NT2/D1 (cell line): Measurements from ENCODE around the gene RANBP1.

Experiments used
- SUZ12 ChIP-seq: IDR thresholded peaks from 2 replicates; pipeline ENCODE4 v1.6.1; 2011; ENCODE audit not compliant: insufficient read length, insufficient read depth; ENCODE audit errors: extremely low read depth
- YY1 ChIP-seq: IDR thresholded peaks from 2 replicates; pipeline ENCODE4 v1.6.1; 2011; ENCODE audit not compliant: insufficient read length, insufficient read depth
- ZNF274 ChIP-seq: IDR thresholded peaks from 2 replicates; pipeline ENCODE4 v1.6.1; 2011; ENCODE audit warnings: mild to moderate bottlenecking, low read depth, low read length

DNA sequence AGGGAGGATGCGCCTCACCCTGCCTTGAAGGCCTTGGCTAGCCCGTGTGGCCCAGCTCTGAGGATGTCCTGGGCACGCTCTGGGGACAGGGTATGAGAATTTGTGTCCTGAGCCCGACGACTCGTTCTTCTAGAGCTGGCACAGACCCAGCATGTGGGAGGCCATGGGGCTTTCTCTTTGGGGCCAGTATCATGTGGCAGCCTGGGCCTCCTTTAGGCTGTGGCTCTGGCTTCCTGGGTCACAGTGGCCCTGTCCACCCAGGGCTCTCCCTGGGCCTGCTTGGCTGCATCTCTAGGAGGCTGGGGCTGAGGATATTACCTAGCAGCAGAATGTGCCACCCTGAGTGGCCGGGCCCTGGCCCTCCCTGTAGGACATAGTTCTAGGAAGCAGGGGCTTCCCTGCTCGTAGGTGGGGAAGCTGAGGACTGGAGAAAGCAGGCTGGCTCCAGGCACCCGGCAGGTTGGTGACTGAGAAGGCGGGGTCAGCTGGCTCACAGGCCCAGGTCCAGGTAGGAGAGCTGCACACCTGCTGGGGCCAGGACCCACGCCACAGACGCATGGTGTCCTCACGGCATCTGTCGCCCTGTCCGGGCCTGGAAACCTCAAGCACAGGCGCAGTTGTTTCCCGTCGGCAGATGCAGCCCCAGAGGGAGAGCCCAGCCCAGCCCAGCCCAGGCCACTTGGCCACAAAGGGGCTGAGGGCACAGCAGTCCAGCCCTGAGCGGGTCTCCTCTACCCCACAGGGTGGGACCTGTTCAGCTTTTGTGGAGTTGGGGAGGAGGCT is 28.2 kb downstream of the RANBP1 start:
- TF ChIP-seq ZNF274, result no peak
- no peak for TF ChIP-seq YY1
- no peak for TF ChIP-seq SUZ12
